ENCODE results near the gene NIM1K. TPM values are rescaled to one million over a fixed set of nuclear protein-coding genes. Genes with fewer than 3 reads are reported as not detected.
"Not testable (repeated sequence)": the region's sequence is repeated elsewhere in the genome, so short reads cannot be mapped to it uniquely, and the experiment has no call there.

NIM1K gene
- total and polyA plus RNA-seq, 2 donors from 2014 or later: 0.32 to 0.60 TPM

- no peak for TF ChIP-seq CTCF (IDR thresholded peaks at IDR 0.05; ENCODE audit: borderline replicate concordance, extremely low read depth, insufficient read depth)
- H3K4me3 ChIP-seq (ENCODE audit: low read length in 3 of 3): no peak overlapping the region
- FAIRE-seq: no peak
- no peaks in the 10 kb centered on the region for H3K27me3 ChIP-seq (ENCODE audit: control insufficient read depth, insufficient read depth, low read length)
- intact Hi-C loops (cut with DNase I): no loop called here
- H3K4me1 ChIP-seq (ENCODE audit: control insufficient read depth in 2 of 3, insufficient read depth in 2 of 3, low read depth in 1 of 3, low read length in 3 of 3): peaks cover 0 to 16% (median 6%) of the 10 kb centered on the region in 3 donors
- H3K27ac ChIP-seq (ENCODE audit: low read depth in 2 of 2, low read length in 2 of 2): no peak overlapping the region
- no peak for DNase-seq
- no peaks in the 10 kb centered on the region for H3K9me3 ChIP-seq (ENCODE audit: control insufficient read depth in 2 of 3, insufficient read depth in 1 of 3, low read length in 3 of 3)
- H3K9ac ChIP-seq (ENCODE audit: low read length in 3 of 3): no peak overlapping the region
- no peaks in the 10 kb centered on the region for H3K36me3 ChIP-seq (ENCODE audit: control insufficient read depth in 2 of 3, insufficient read depth in 3 of 3, low read length in 3 of 3)
Observed at GRCh38 chr5:43316421-43316820, 124.4 kb downstream of the NIM1K start.

- H3K9me3 ChIP-seq (ENCODE audit: control insufficient read depth in 2 of 3, insufficient read depth in 1 of 3, low read length in 3 of 3): no peaks in the 10 kb centered on the region
- no peak for DNase-seq
- no peaks in the 10 kb centered on the region for H3K4me1 ChIP-seq (ENCODE audit: control insufficient read depth in 2 of 3, insufficient read depth in 2 of 3, low read depth in 1 of 3, low read length in 3 of 3)
- no peak for FAIRE-seq
- H3K36me3 ChIP-seq (ENCODE audit: control insufficient read depth in 2 of 3, insufficient read depth in 3 of 3, low read length in 3 of 3): no peaks in the 10 kb centered on the region
- no peaks in the 10 kb centered on the region for H3K27me3 ChIP-seq (ENCODE audit: control insufficient read depth, insufficient read depth, low read length)
- intact Hi-C loops (cut with DNase I): no loop called here
- H3K9ac ChIP-seq (ENCODE audit: low read length in 3 of 3): no peak overlapping the region
- H3K4me3 ChIP-seq (ENCODE audit: low read length in 3 of 3): no peak overlapping the region
- H3K27ac ChIP-seq (ENCODE audit: low read depth in 2 of 2, low read length in 2 of 2): no peak overlapping the region
- no peak for TF ChIP-seq CTCF (IDR thresholded peaks at IDR 0.05; ENCODE audit: borderline replicate concordance, extremely low read depth, insufficient read depth)
Observed at GRCh38 chr5:43320846-43321245, 128.8 kb downstream of the NIM1K start.

GRCh38 chr5:43323488-43323887 is 131.5 kb downstream of the NIM1K start:
- H3K9me3 ChIP-seq (ENCODE audit: control insufficient read depth in 2 of 3, insufficient read depth in 1 of 3, low read length in 3 of 3); intact Hi-C loops (cut with DNase I); H3K36me3 ChIP-seq (ENCODE audit: control insufficient read depth in 2 of 3, insufficient read depth in 3 of 3, low read length in 3 of 3); FAIRE-seq; H3K4me1 ChIP-seq (ENCODE audit: control insufficient read depth in 2 of 3, insufficient read depth in 2 of 3, low read depth in 1 of 3, low read length in 3 of 3); H3K27me3 ChIP-seq (ENCODE audit: control insufficient read depth, insufficient read depth, low read length); H3K4me3 ChIP-seq (ENCODE audit: low read length in 3 of 3); H3K9ac ChIP-seq (ENCODE audit: low read length in 3 of 3); H3K27ac ChIP-seq (ENCODE audit: low read depth in 2 of 2, low read length in 2 of 2); DNase-seq: not testable (repeated sequence)

GRCh38 chr5:43325624-43326023 is 133.6 kb downstream of the NIM1K start:
- H3K4me3 ChIP-seq (ENCODE audit: low read length in 3 of 3); FAIRE-seq; H3K27me3 ChIP-seq (ENCODE audit: control insufficient read depth, insufficient read depth, low read length); DNase-seq; H3K9me3 ChIP-seq (ENCODE audit: control insufficient read depth in 2 of 3, insufficient read depth in 1 of 3, low read length in 3 of 3); intact Hi-C loops (cut with DNase I); H3K9ac ChIP-seq (ENCODE audit: low read length in 3 of 3); H3K4me1 ChIP-seq (ENCODE audit: control insufficient read depth in 2 of 3, insufficient read depth in 2 of 3, low read depth in 1 of 3, low read length in 3 of 3); H3K36me3 ChIP-seq (ENCODE audit: control insufficient read depth in 2 of 3, insufficient read depth in 3 of 3, low read length in 3 of 3); H3K27ac ChIP-seq (ENCODE audit: low read depth in 2 of 2, low read length in 2 of 2): not testable (repeated sequence)

Other genes starting within 250 kb of the NIM1K start
- 4.6 TPM for gene ANXA2R, start 151.9 kb upstream of the NIM1K start, total RNA-seq
- gene ANXA2R, start 151.9 kb upstream of the NIM1K start, polyA plus RNA-seq (ENCODE audit: insufficient read depth, low read depth, low replicate concordance): 2.0 TPM
- gene ZNF131, start 71.3 kb upstream of the NIM1K start, total RNA-seq: 34.5 TPM
- gene ZNF131, start 71.3 kb upstream of the NIM1K start, polyA plus RNA-seq (ENCODE audit: insufficient read depth, low read depth, low replicate concordance): 16.5 TPM
- 55.1 TPM for gene HMGCS1, start 121.2 kb downstream of the NIM1K start, total RNA-seq
- gene HMGCS1, start 121.2 kb downstream of the NIM1K start, polyA plus RNA-seq (ENCODE audit: insufficient read depth, low read depth, low replicate concordance): 30.9 TPM
- gene CCL28, start 220.2 kb downstream of the NIM1K start, total RNA-seq: 22.8 TPM
- 2.3 TPM for gene CCL28, start 220.2 kb downstream of the NIM1K start, polyA plus RNA-seq (ENCODE audit: insufficient read depth, low read depth, low replicate concordance)

Measured in kidney (tissue), 14 donors.